ENCODE measurements around the gene CD6. TPM values are rescaled to one million over a fixed set of nuclear protein-coding genes. Genes with fewer than 3 reads are reported as not detected.
A peak's percentile ranks its signal among the peaks of the same experiment; 100 is the strongest.

The CD6 gene
- total RNA-seq, 1 donor from 2014 or later: not detected

DNA sequence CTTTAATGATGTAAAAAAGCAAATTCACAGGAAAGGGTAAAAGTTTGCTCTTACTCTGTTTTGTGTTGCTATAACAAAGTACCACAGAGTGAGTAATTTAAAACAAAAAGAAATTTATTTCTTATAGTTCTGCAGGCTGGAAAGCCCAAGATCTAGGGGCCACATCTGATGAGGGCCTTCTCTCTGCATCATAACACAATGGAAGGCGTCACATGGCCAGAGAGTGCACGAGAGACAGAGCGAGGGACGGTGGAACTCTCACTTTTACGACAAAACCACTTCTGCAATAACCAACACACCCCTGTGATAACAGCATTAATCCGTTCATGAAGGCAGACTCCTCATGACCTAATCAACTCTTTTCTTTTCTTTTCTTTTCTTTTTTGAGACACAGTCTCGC is 31.1 kb downstream of the CD6 start:
- Histone ChIP-seq H3K4me3 (ENCODE audit: low read depth, low read length) (no peak overlapping the region), H3K27me3 (ENCODE audit: control insufficient read depth, insufficient read depth, low read length) (peaks cover 3% of the 10 kb centered on the region), H3K36me3 (ENCODE audit: control insufficient read depth, insufficient read depth, low read length) (no peaks in the 10 kb centered on the region)
- TF ChIP-seq, protein P1, sequence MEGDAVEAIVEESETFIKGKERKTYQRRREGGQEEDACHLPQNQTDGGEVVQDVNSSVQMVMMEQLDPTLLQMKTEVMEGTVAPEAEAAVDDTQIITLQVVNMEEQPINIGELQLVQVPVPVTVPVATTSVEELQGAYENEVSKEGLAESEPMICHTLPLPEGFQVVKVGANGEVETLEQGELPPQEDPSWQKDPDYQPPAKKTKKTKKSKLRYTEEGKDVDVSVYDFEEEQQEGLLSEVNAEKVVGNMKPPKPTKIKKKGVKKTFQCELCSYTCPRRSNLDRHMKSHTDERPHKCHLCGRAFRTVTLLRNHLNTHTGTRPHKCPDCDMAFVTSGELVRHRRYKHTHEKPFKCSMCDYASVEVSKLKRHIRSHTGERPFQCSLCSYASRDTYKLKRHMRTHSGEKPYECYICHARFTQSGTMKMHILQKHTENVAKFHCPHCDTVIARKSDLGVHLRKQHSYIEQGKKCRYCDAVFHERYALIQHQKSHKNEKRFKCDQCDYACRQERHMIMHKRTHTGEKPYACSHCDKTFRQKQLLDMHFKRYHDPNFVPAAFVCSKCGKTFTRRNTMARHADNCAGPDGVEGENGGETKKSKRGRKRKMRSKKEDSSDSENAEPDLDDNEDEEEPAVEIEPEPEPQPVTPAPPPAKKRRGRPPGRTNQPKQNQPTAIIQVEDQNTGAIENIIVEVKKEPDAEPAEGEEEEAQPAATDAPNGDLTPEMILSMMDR (IDR thresholded peaks at IDR 0.05; ENCODE audit: insufficient read depth, low read length, severe bottlenecking): no peak
- FAIRE-seq (no peak), DNase-seq (ENCODE audit: low read depth) (no peak)

DNA sequence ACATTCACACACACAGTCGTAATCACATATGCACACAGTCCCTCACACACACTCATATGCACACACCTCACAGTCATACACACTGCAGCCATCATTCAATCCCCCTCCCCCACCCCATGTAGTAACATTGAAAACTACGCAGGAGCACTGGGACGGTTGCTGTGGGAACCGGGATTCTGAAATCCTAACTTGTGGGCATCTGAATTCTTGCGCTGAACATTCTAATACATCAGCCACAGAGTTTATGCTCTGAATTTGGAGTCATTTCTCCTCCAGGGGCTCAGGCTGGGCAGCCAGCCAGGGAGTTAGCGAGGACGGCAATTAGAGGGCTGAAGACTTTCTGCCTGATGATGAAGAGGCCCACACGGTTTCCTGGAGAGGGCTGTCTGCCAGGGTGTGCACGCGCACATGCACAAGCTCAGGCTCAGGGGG is 32.7 kb downstream of the CD6 start:
- Histone ChIP-seq H3K36me3 (ENCODE audit: control insufficient read depth, insufficient read depth, low read length) (no peaks in the 10 kb centered on the region), H3K4me3 (ENCODE audit: low read depth, low read length) (no peak overlapping the region), H3K27me3 (ENCODE audit: control insufficient read depth, insufficient read depth, low read length) (peaks cover 5% of the 10 kb centered on the region)
- DNase-seq (ENCODE audit: low read depth): no peak
- FAIRE-seq: peak; percentile 89
- TF ChIP-seq, protein P1 (IDR thresholded peaks at IDR 0.05; ENCODE audit: insufficient read depth, low read length, severe bottlenecking): no peak

DNA sequence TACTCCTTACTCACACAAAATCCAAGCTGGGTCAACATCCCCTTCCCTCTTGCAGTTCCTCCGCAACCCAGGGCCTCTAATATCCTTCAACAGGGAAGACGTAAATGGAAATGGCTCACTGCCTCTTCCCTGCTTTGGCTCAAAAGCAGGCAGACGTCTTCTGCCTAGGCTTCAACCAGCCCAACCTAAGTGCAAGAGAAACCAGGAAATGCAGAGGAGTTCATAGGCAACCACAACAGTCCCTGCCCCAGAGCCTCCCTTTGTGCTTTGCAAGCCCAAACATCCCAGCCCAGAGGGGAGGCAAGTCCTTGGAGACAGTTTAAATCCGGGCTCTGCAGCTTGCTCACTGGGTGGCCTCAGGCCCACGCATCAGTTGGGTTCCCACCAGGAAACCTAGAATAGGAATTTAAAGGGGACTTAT is 33.3 kb downstream of the CD6 start:
- FAIRE-seq (peak; percentile 32), DNase-seq (ENCODE audit: low read depth) (no peak)
- TF ChIP-seq, protein P1 (IDR thresholded peaks at IDR 0.05; ENCODE audit: insufficient read depth, low read length, severe bottlenecking): no peak
- H3K4me3 ChIP-seq (ENCODE audit: low read depth, low read length): no peak overlapping the region
- H3K27me3 ChIP-seq (ENCODE audit: control insufficient read depth, insufficient read depth, low read length): peaks cover 5% of the 10 kb centered on the region
- H3K36me3 ChIP-seq (ENCODE audit: control insufficient read depth, insufficient read depth, low read length): no peaks in the 10 kb centered on the region

DNA sequence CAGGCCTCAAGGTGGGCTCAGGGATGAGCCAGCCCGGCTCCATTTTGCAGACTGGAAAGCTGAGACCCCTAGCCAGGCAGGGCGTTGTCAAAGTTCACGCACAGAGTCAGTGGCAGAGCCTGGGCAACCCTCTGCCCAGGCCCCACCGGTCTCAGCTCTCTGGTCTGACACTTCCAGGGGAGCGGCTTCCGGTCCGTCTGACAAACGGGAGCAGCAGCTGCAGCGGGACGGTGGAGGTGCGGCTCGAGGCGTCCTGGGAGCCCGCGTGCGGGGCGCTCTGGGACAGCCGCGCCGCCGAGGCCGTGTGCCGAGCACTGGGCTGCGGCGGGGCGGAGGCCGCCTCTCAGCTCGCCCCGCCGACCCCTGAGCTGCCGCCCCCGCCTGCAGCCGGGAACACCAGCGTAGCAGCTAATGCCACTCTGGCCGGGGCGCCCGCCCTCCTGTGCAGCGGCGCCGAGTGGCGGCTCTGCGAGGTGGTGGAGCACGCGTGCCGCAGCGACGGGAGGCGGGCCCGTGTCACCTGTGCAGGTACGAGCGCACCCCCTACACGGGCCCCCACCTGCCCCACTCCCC is 36.0 kb downstream of the CD6 start:
- TF ChIP-seq, protein P1 (IDR thresholded peaks at IDR 0.05; ENCODE audit: insufficient read depth, low read length, severe bottlenecking): no peak
- DNase-seq (ENCODE audit: low read depth) (no peak), FAIRE-seq (no peak)
- H3K36me3 ChIP-seq (ENCODE audit: control insufficient read depth, insufficient read depth, low read length): no peaks in the 10 kb centered on the region
- peak overlapping the region; percentile 34 for H3K4me3 ChIP-seq (ENCODE audit: low read depth, low read length)
- peaks cover 3% of the 10 kb centered on the region for H3K27me3 ChIP-seq (ENCODE audit: control insufficient read depth, insufficient read depth, low read length)

DNA sequence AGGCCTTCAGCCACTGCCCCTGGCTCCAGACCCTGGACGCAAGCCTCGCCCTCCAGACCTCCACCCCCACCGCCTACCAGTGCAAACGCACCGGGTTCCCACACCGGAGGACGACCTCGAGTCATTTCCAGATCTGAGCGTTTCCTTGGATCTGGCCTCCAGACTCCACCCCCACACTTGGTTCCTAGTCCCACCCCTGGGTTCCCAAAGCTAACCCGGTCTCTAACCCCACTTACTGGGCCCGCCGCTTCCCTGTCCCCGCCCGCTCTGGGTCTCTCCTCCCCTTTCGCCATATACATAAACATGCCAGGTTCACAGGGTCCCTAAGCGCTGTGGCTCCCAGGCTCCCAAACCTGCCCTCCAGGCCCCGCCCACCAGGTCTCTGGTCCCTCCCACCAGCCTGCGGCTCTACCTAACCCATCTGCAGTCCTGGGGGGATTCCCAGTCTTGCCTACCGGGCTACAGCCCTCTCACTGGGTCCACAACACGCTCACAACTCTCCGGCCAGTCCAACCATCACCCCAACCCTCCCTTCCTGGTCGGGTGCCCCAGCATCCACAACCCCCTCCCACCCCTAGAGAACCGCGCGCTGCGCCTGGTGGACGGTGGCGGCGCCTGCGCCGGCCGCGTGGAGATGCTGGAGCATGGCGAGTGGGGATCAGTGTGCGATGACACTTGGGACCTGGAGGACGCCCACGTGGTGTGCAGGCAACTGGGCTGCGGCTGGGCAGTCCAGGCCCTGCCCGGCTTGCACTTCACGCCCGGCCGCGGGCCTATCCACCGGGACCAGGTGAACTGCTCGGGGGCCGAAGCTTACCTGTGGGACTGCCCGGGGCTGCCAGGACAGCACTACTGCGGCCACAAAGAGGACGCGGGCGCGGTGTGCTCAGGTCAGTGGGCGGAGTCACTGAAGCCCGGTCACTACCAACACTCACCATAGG is 36.7 kb downstream of the CD6 start:
- peaks cover 2% of the 10 kb centered on the region for H3K27me3 ChIP-seq (ENCODE audit: control insufficient read depth, insufficient read depth, low read length)
- TF ChIP-seq, protein P1 (IDR thresholded peaks at IDR 0.05; ENCODE audit: insufficient read depth, low read length, severe bottlenecking): no peak
- FAIRE-seq (no peak), DNase-seq (ENCODE audit: low read depth) (no peak)
- H3K4me3 ChIP-seq (ENCODE audit: low read depth, low read length): peak overlapping the region; percentile 34
- no peaks in the 10 kb centered on the region for H3K36me3 ChIP-seq (ENCODE audit: control insufficient read depth, insufficient read depth, low read length)
